Activated naive CD4-positive, alpha-beta T cell treated with anti-CD3 and anti-CD28 coated beads, Interleukin-2, amount 50 U/mL, for 24 hours (primary cell): Measurements from ENCODE around the gene SAMHD1.
A peak's percentile ranks its signal among the peaks of the same experiment; 100 is the strongest.
"Not testable (repeated sequence)": the region's sequence is repeated elsewhere in the genome, so short reads cannot be mapped to it uniquely, and the experiment has no call there.

ENCODE experiments used
- H3K27ac Mint-ChIP-seq: one replicate; pipeline ENCODE4 v1.8.0; 2021; ENCODE audit warnings: mild to moderate bottlenecking, mixed read lengths
- H3K27me3 Mint-ChIP-seq: one replicate; pipeline ENCODE4 v1.8.0; 2021; ENCODE audit warnings: mixed read lengths
- H3K36me3 Mint-ChIP-seq: one replicate; pipeline ENCODE4 v1.8.0; 2021; ENCODE audit warnings: mixed read lengths
- H3K4me1 Mint-ChIP-seq: one replicate; pipeline ENCODE4 v1.8.0; 2021; ENCODE audit warnings: mixed read lengths
- H3K4me3 Mint-ChIP-seq: one replicate; pipeline ENCODE4 v1.8.0; 2021; ENCODE audit warnings: mild to moderate bottlenecking, mixed read lengths
- H3K9me3 Mint-ChIP-seq: one replicate; pipeline ENCODE4 v1.8.0; 2021; ENCODE audit warnings: mixed read lengths

The SAMHD1 gene

DNA sequence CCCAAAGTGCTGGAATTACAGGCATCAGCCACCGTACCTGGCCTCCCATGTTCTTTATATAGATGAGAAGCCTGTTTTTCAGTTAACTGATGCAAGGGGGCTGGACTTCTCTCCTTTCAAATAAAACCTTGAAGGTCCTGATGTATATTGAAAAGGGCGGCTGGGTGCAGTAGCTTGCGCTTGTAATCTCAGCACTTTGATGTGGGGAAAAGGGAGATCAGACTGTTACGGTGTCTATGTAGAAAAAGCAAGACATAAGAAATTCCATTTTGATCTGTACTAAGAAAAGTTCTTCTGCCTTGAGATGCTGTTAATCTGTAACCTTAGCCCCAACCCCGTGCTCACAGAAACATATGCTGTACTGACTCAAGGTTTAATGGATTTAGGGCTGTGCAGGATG lies 16.1 kb upstream of the SAMHD1 start:
- no peaks in the 10 kb centered on the region for H3K27me3 Mint-ChIP-seq
- H3K4me1 Mint-ChIP-seq, result peaks cover 60% of the 10 kb centered on the region
- H3K36me3 Mint-ChIP-seq, result peaks cover 7% of the 10 kb centered on the region
- peak overlapping the region; percentile 52 for H3K4me3 Mint-ChIP-seq
- H3K27ac Mint-ChIP-seq, result peak overlapping the region; percentile 89
- no peaks in the 10 kb centered on the region for H3K9me3 Mint-ChIP-seq

DNA sequence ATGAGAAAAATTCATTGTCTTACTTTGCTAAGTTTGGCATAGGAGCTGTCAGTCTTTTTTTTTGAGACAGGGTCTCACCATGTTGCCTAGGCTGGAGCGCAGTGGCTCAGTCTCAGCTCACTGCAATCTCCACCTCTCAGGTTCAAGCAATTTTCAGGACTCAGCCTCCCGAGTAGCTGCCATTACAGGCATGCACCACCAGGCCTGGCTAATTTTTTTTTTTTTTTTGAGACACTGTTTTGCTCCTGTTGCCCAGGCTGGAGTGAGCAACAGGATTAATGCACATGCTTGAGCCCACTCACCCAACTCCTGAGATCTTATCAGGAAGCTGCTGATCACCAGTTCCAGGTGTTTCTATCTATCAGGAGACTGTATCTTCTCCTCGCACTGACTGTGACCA lies 15.5 kb upstream of the SAMHD1 start:
- H3K4me3 Mint-ChIP-seq, H3K27ac Mint-ChIP-seq: not testable (repeated sequence)
- peaks cover 56% of the 10 kb centered on the region for H3K4me1 Mint-ChIP-seq

DNA sequence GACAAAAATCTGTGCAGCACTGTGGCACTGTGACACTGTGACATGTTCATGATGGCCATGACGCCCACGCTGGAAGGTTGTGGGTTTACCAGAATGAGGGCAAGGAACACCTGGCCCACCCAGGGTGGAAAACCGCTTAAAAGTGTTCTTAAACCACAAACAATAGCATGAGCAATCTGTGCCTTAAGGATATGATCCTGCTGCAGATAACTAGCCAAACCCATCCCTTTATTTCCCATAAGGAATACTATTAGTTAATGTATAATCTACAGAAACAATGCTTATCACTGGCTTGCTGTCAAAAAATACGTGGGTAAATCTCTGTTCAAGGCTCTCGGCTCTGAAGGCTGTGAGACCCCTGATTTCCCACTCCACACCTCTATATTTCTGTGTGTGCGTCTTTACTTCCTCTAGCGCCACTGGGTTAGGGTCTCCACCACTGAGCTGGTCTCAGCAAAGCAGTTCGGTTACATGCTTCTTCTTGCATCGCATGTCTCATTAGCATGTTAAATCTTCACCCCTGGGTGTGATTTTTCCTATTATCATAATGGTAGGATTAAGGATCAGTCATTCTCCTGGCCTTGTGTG lies 10.9 kb upstream of the SAMHD1 start:
- H3K4me3 Mint-ChIP-seq, H3K27ac Mint-ChIP-seq, H3K9me3 Mint-ChIP-seq, H3K27me3 Mint-ChIP-seq, H3K36me3 Mint-ChIP-seq: not testable (repeated sequence)
- peaks cover 26% of the 10 kb centered on the region for H3K4me1 Mint-ChIP-seq

More for the DNA sequence above, 15.5 kb upstream of the SAMHD1 start:
- H3K9me3 Mint-ChIP-seq, H3K27me3 Mint-ChIP-seq, H3K36me3 Mint-ChIP-seq: not testable (repeated sequence)

DNA sequence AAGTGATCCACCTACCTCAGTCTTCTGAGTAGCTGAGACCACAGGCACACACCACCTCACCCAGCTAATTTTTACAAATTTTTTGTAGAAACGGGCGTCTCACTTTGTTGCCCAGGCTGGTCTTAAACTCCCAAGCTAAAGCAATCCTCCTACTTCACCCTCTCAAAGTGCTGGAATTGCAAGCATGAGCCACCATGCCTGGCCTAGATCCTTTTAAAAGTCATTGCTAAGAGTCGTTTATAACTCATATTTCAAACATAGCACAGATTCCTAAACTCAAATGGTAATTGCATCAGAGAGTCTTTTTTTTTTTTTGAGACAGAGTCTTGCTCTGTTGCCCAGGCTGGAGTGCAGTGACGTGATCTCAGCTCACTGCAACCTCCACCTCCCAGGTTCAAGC lies 7.7 kb upstream of the SAMHD1 start:
- peaks cover 9% of the 10 kb centered on the region for H3K36me3 Mint-ChIP-seq
- no peak overlapping the region for H3K4me3 Mint-ChIP-seq
- H3K4me1 Mint-ChIP-seq, result peaks cover 29% of the 10 kb centered on the region
- no peaks in the 10 kb centered on the region for H3K9me3 Mint-ChIP-seq
- no peaks in the 10 kb centered on the region for H3K27me3 Mint-ChIP-seq
- no peak overlapping the region for H3K27ac Mint-ChIP-seq

DNA sequence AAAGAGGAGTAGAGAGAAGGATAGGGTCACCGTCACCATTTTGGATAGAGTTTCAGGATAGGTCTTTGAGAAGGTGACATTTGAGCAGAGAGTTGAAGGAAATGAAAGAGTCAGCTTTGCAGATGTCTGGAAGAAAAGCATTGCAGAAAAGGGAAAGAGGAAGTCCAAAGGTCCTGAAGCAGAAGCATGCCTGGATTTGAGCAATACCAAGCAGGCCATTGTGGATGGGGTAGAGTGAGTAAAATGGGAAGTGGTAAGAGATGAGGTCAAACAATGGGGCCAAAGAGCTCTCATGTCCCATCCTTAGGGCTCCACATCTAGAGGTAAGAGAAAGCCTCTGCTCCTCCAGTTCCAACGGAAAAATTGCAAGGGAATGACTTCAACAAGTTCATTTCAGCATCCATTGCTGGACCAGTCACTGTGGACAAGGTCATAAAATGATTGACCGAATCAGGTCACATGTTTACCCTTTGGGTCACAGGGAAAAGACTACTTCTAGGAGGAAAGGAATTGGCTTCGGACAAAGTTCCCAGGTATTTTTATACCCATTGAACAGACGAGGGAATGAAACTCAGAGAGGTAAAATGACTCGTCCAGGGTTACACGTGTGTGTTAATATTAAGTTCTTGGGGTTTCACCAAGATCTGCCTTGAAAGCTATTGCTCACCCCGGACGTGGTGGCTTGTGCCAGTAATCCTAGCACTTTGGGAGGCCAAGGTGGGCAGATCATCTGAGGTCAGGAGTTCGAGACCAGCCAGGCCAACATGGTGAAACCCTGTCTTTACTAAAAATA lies 6.6 kb upstream of the SAMHD1 start:
- Mint-ChIP-seq H3K27ac (no peak overlapping the region), H3K27me3 (no peaks in the 10 kb centered on the region), H3K4me3 (no peak overlapping the region), H3K36me3 (peaks cover 9% of the 10 kb centered on the region), H3K9me3 (no peaks in the 10 kb centered on the region), H3K4me1 (peaks cover 29% of the 10 kb centered on the region)

DNA sequence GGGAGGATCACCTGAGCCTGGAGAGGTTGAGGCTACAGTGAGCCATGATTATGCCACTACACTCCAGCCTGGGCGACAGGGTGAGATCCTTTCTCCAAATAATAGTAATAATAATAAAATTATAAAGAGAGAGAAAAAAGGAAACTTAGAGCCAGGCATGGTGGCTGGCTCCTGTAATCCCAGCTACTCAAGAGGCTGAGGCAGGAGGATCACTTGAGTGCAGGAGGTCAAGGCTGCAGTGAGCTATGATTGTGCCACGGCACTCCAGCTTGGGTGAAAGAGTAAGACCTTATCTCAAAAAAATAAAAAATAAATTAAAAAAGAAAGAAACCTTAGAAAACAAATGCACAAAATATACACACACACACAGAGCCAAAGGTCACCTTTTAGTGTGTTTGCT lies 5.2 kb upstream of the SAMHD1 start:
- H3K9me3 Mint-ChIP-seq, result no peaks in the 10 kb centered on the region
- no peaks in the 10 kb centered on the region for H3K27me3 Mint-ChIP-seq
- H3K4me1 Mint-ChIP-seq, result peaks cover 32% of the 10 kb centered on the region
- H3K36me3 Mint-ChIP-seq, result peaks cover 2% of the 10 kb centered on the region
- H3K27ac Mint-ChIP-seq, result no peak overlapping the region
- no peak overlapping the region for H3K4me3 Mint-ChIP-seq

DNA sequence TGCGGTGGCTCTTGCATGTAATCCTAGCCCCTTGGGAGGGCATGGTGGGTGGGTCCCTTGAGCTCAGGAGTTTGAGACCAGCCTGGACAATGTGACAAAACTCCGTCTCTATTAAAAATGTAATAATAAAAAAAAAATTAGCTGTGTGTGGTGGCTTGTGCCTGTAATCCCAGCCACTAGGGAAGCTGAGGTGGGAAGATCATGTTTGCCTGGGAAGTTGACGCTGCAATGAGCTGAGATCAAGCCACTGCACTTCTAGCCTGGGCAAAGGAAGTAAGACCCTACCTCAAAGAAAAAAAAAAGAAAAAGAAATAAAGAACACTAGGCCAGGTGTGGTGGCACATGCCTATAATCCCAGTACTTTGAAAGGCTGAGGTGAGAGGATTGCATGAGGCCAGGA lies 4.5 kb upstream of the SAMHD1 start:
- Mint-ChIP-seq H3K9me3 (no peaks in the 10 kb centered on the region), H3K4me1 (peaks cover 34% of the 10 kb centered on the region), H3K27ac (no peak overlapping the region)

DNA sequence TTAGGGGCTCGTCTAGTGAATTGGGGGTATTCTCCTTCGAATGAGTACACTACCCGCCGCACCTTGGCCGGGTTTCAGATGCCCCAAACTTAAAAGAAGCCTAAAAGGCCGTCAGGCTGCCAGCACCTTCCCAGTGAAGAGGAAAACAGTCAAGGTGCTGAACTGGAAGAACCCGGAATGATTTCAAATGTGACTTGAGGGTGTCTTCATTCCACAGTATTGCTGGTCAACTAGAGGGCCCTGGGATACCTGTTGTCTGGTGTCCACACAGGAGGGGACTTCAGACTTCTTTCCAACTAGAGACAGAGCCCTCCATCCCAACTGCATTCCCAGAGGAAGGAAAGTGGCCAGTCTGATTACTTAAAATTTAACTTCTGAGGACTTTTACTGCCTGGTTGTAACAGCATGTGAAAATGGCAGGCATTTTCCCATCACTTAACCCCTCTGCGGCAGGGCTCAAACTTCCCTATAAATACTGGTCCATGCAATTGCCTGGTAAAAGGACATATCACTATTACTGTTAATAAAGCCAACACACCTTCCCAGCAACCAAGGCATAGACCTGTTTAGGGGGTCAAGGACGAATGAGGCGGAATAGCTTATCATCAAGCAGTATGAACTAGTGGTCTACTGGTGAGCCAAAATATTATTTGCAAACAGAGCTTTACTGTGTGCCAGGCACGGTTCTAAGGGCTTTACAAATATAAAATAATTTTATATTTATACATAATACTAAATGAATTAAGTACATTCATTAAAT lies 651 bp upstream of the SAMHD1 start:
- peak overlapping the region; percentile 94 for H3K4me3 Mint-ChIP-seq
- peaks cover 44% of the 10 kb centered on the region for H3K4me1 Mint-ChIP-seq
- H3K27me3 Mint-ChIP-seq, result no peaks in the 10 kb centered on the region
- no peaks in the 10 kb centered on the region for H3K9me3 Mint-ChIP-seq
- peak overlapping the region; percentile 99 for H3K27ac Mint-ChIP-seq
- no peaks in the 10 kb centered on the region for H3K36me3 Mint-ChIP-seq

More for the DNA sequence above, 4.5 kb upstream of the SAMHD1 start:
- Mint-ChIP-seq H3K4me3 (no peak overlapping the region), H3K27me3 (no peaks in the 10 kb centered on the region), H3K36me3 (no peaks in the 10 kb centered on the region)

DNA sequence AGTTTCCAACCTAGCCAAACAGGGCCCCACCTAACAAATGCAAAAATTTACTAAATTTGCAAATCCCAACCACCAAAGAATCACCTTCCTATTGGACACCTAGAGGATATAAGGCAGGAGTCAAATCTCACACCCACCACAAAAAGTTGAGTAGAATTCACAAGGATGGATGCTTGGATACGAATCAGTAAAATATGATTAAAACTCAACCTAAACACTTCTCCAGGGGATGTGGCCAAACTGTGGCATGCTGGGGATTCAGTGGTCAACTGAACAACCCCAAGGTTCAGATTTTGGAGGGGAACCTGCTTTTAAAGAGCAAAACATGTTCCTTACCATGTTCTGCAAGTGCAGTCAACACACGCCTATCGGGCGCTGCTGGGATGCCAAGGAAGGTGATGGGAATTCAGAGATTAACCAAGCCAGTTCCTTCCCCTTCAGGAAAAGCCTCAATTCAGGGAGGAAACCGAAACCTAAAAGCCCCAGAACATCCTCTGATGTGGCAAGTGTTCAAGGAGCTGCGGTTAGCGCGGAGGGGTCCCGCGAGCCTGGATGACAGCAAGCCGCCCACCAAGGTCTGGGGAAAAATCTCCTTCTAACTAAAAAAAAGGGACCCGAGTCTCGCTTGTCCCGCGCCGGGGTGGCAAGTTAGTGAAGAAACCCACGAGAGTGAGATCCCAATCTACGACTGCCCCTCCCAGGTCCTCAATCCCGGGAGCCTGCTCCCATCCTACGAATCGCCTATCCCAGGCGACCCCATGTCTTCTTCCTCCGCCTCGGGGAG lies 902 bp downstream of the SAMHD1 start:
- Mint-ChIP-seq H3K36me3 (no peaks in the 10 kb centered on the region), H3K27ac (peak overlapping the region; percentile 99), H3K4me1 (peaks cover 57% of the 10 kb centered on the region), H3K27me3 (no peaks in the 10 kb centered on the region), H3K4me3 (peak overlapping the region; percentile 94), H3K9me3 (no peaks in the 10 kb centered on the region)

DNA sequence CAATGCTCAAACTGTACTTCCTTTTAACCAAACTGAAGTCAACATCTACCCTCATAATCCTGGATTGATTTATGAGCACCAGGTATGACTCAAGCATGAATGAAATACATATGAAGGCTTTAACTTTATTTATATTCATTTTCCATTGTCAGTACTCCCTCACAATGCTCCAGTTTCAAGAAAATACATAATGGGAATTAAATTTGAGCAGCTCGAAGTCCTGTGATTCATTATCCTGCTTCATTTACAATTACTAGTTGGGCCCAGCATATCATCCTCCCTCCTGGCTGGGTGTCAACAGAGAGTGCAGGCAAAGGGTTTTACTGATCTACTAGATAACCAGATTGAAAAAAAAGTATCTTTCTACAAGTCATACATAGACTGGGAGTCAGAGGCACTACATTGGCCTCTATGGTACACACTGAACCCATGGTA lies 10.1 kb downstream of the SAMHD1 start:
- Mint-ChIP-seq H3K4me1 (peaks cover 75% of the 10 kb centered on the region), H3K9me3 (no peaks in the 10 kb centered on the region), H3K27me3 (no peaks in the 10 kb centered on the region), H3K4me3 (peak overlapping the region; percentile 63), H3K36me3 (peaks cover 21% of the 10 kb centered on the region), H3K27ac (peak overlapping the region; percentile 91)

DNA sequence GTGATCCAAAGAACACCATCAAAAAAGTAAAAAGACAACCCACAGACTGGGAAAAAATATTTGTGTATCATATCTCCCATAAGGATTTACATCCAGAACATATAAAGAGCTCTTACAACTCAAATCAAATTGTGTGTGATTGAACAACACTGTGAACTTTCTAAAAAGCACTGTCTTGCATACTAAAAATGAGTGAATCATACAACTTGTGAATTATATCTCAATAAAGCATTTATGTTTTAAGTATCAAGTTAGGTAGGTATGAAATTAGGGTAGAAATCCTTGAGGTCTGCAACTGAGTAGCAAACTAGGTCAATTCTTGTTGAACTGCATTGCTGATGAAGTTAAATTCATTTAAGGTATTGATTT lies 14.1 kb downstream of the SAMHD1 start:
- H3K9me3 Mint-ChIP-seq, result no peaks in the 10 kb centered on the region
- no peaks in the 10 kb centered on the region for H3K27me3 Mint-ChIP-seq
- peak overlapping the region; percentile 36 for H3K27ac Mint-ChIP-seq
- H3K4me1 Mint-ChIP-seq, result peaks cover 63% of the 10 kb centered on the region
- H3K36me3 Mint-ChIP-seq, result peaks cover 22% of the 10 kb centered on the region
- H3K4me3 Mint-ChIP-seq, result peak overlapping the region; percentile 37

DNA sequence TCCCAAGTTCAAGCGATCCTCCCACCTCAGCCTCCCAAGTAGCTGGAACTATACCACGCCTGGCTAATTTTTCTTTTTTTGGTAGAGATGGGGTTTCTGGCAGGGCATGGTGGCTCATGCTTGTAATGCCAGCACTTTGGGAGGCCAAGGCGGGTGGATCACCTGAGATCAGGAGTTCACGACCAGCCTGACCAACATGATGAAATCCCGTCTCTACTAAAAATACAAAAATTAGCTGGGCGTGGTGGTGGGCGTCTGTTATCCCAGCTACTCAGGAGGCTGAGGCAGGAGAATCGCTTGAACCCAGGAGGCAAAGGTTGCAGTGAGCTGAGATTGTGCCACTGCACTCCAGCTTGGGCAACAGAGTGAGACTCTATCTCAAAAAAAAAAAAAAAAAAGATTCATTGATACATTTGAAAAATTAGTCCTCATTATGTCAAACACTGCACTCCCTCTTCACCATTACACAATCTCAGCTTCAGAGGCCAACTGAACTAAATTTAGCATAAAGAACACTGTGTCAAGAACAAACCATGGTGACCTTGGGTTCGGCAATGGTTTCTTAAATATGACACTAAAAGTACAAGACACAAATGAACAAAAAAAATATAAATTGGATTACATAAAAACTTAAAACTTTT lies 14.6 kb downstream of the SAMHD1 start:
- not testable (repeated sequence) for H3K27me3 Mint-ChIP-seq, H3K9me3 Mint-ChIP-seq
- Mint-ChIP-seq H3K36me3 (peaks cover 22% of the 10 kb centered on the region), H3K27ac (peak overlapping the region; percentile 51), H3K4me3 (peak overlapping the region; percentile 37), H3K4me1 (peaks cover 64% of the 10 kb centered on the region)

DNA sequence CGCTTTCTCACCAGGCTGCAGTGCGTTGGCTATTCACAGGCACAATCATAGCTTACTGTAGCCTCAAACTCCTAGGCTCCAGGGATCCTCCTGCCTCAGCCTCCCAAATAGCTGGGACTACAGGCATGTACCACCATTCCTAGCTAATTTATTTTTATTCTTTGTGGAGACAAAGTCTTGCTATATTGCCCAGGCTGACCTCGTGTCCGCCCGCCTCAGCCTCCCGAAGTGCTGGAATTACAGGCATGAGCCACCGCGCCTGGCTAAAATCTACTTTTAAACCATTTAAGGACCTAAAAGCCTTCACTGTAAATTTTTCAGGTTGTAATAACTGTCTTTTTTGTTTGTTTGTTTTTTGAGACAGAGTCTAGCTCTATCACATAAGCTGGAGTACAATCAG lies 15.2 kb downstream of the SAMHD1 start:
- no peak overlapping the region for H3K4me3 Mint-ChIP-seq
- H3K36me3 Mint-ChIP-seq, result peaks cover 20% of the 10 kb centered on the region
- no peaks in the 10 kb centered on the region for H3K27me3 Mint-ChIP-seq
- H3K27ac Mint-ChIP-seq, result peak overlapping the region; percentile 77
- no peaks in the 10 kb centered on the region for H3K9me3 Mint-ChIP-seq
- peaks cover 64% of the 10 kb centered on the region for H3K4me1 Mint-ChIP-seq

DNA sequence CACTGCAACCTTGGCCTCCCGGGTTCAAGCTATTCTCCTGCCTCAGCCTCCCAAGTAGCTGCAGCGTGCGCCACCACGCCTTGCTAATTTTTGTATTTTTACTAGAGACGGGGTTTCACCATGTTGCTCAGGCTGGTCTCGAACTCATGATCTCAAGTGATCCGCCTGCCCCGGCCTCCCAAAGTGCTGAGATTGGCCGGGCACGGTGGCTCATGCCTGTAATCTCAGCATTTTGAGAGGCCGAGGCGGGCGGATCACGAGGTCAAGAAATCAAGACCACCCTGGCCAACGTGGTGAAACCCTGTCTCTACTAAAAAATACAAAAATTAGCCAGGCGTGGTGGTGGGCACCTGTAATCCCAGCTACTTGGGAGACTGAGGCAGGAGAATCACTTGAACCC lies 17.9 kb downstream of the SAMHD1 start:
- not testable (repeated sequence) for H3K9me3 Mint-ChIP-seq, H3K4me3 Mint-ChIP-seq, H3K27me3 Mint-ChIP-seq, H3K27ac Mint-ChIP-seq
- Mint-ChIP-seq H3K36me3 (peaks cover 21% of the 10 kb centered on the region), H3K4me1 (peaks cover 70% of the 10 kb centered on the region)
